ENCODE results near the gene TMEM150C. TPM values are rescaled to one million over a fixed set of nuclear protein-coding genes. Genes with fewer than 3 reads are reported as not detected.

The TMEM150C gene
- total RNA-seq, 1 donor from 2014 or later: 0.95 TPM

- H4K20me1 ChIP-seq (ENCODE audit: insufficient read depth, low read length): no peaks in the 10 kb centered on the region
- no peak overlapping the region for H3K9ac ChIP-seq (ENCODE audit: low read length)
- Mint-ChIP-seq H3K4me1 (ENCODE audit: low read depth, unreplicated experiment) (peaks cover 10% of the 10 kb centered on the region), H3K4me3 (ENCODE audit: unreplicated experiment) (no peak overlapping the region), H3K36me3 (ENCODE audit: low read depth, unreplicated experiment) (no peaks in the 10 kb centered on the region), H3K9me3 (ENCODE audit: unreplicated experiment) (no peaks in the 10 kb centered on the region), H3K27ac (ENCODE audit: unreplicated experiment) (no peak overlapping the region), H3K27me3 (ENCODE audit: low read depth, unreplicated experiment) (no peaks in the 10 kb centered on the region)
- H3K27ac ChIP-seq (ENCODE audit: low read depth, low read length): no peak overlapping the region
- DNase-seq (ENCODE audit: low read depth) (no peak), FAIRE-seq (no peak)
- H2AFZ ChIP-seq (ENCODE audit: low read depth, low read length): no peak overlapping the region
- no peak overlapping the region for H3K4me2 ChIP-seq (ENCODE audit: low read length)
- H3K36me3 ChIP-seq (ENCODE audit: insufficient read depth, low read length): no peaks in the 10 kb centered on the region
- no peaks in the 10 kb centered on the region for H3K9me3 ChIP-seq (ENCODE audit: insufficient read depth, low read depth, low read length)
- TF ChIP-seq EZH2 (IDR thresholded peaks at IDR 0.05; ENCODE audit: insufficient read depth, low read length): no peak
- no peak for TF ChIP-seq CTCF (IDR thresholded peaks at IDR 0.05; ENCODE audit: insufficient read depth, low read depth, low read length)
- no peaks in the 10 kb centered on the region for H3K79me2 ChIP-seq (ENCODE audit: insufficient read depth, low read length)
- no peaks in the 10 kb centered on the region for H3K27me3 ChIP-seq (ENCODE audit: insufficient read depth, low read length)
- no peak overlapping the region for H3K4me3 ChIP-seq (ENCODE audit: insufficient read depth, low read depth, low read length)
- H3K4me1 ChIP-seq (ENCODE audit: insufficient read depth, low read length): no peaks in the 10 kb centered on the region
Measured at GRCh38 chr4:82491251-82491960, 70.4 kb downstream of the TMEM150C start.

GRCh38 chr4:82489987-82490386 lies 71.8 kb downstream of the TMEM150C start:
- Histone ChIP-seq H3K36me3 (ENCODE audit: insufficient read depth, low read length) (no peaks in the 10 kb centered on the region), H3K9ac (ENCODE audit: low read length) (no peak overlapping the region), H3K79me2 (ENCODE audit: insufficient read depth, low read length) (no peaks in the 10 kb centered on the region), H4K20me1 (ENCODE audit: insufficient read depth, low read length) (no peaks in the 10 kb centered on the region), H3K4me2 (ENCODE audit: low read length) (no peak overlapping the region), H3K9me3 (ENCODE audit: insufficient read depth, low read depth, low read length) (no peaks in the 10 kb centered on the region), H2AFZ (ENCODE audit: low read depth, low read length) (no peak overlapping the region), H3K4me1 (ENCODE audit: insufficient read depth, low read length) (no peaks in the 10 kb centered on the region), H3K27ac (ENCODE audit: low read depth, low read length) (no peak overlapping the region), H3K4me3 (ENCODE audit: insufficient read depth, low read depth, low read length) (no peak overlapping the region), H3K27me3 (ENCODE audit: insufficient read depth, low read length) (no peaks in the 10 kb centered on the region)
- H3K9me3 Mint-ChIP-seq (ENCODE audit: unreplicated experiment): no peaks in the 10 kb centered on the region
- FAIRE-seq (no peak), DNase-seq (ENCODE audit: low read depth) (no peak)
- H3K27me3 Mint-ChIP-seq (ENCODE audit: low read depth, unreplicated experiment): no peaks in the 10 kb centered on the region
- no peak overlapping the region for H3K27ac Mint-ChIP-seq (ENCODE audit: unreplicated experiment)
- TF ChIP-seq EZH2 (IDR thresholded peaks at IDR 0.05; ENCODE audit: insufficient read depth, low read length) (no peak), CTCF (IDR thresholded peaks at IDR 0.05; ENCODE audit: insufficient read depth, low read depth, low read length) (no peak)
- H3K4me1 Mint-ChIP-seq (ENCODE audit: low read depth, unreplicated experiment): peaks cover 10% of the 10 kb centered on the region
- no peak overlapping the region for H3K4me3 Mint-ChIP-seq (ENCODE audit: unreplicated experiment)
- H3K36me3 Mint-ChIP-seq (ENCODE audit: low read depth, unreplicated experiment): no peaks in the 10 kb centered on the region

GRCh38 chr4:82489076-82489475 lies 72.7 kb downstream of the TMEM150C start:
- no peak overlapping the region for H3K4me3 ChIP-seq (ENCODE audit: insufficient read depth, low read depth, low read length)
- H4K20me1 ChIP-seq (ENCODE audit: insufficient read depth, low read length): no peaks in the 10 kb centered on the region
- H3K4me2 ChIP-seq (ENCODE audit: low read length): no peak overlapping the region
- DNase-seq (ENCODE audit: low read depth): no peak
- no peak overlapping the region for H2AFZ ChIP-seq (ENCODE audit: low read depth, low read length)
- H3K4me1 Mint-ChIP-seq (ENCODE audit: low read depth, unreplicated experiment): peaks cover 8% of the 10 kb centered on the region
- H3K79me2 ChIP-seq (ENCODE audit: insufficient read depth, low read length): no peaks in the 10 kb centered on the region
- FAIRE-seq: no peak
- H3K36me3 Mint-ChIP-seq (ENCODE audit: low read depth, unreplicated experiment): no peaks in the 10 kb centered on the region
- H3K27ac Mint-ChIP-seq (ENCODE audit: unreplicated experiment): no peak overlapping the region
- H3K27me3 ChIP-seq (ENCODE audit: insufficient read depth, low read length): no peaks in the 10 kb centered on the region
- no peak overlapping the region for H3K9ac ChIP-seq (ENCODE audit: low read length)
- H3K27me3 Mint-ChIP-seq (ENCODE audit: low read depth, unreplicated experiment): no peaks in the 10 kb centered on the region
- no peak overlapping the region for H3K4me3 Mint-ChIP-seq (ENCODE audit: unreplicated experiment)
- TF ChIP-seq CTCF (IDR thresholded peaks at IDR 0.05; ENCODE audit: insufficient read depth, low read depth, low read length) (no peak), EZH2 (IDR thresholded peaks at IDR 0.05; ENCODE audit: insufficient read depth, low read length) (no peak)
- no peaks in the 10 kb centered on the region for H3K9me3 ChIP-seq (ENCODE audit: insufficient read depth, low read depth, low read length)
- H3K9me3 Mint-ChIP-seq (ENCODE audit: unreplicated experiment): no peaks in the 10 kb centered on the region
- no peaks in the 10 kb centered on the region for H3K4me1 ChIP-seq (ENCODE audit: insufficient read depth, low read length)
- no peaks in the 10 kb centered on the region for H3K36me3 ChIP-seq (ENCODE audit: insufficient read depth, low read length)
- no peak overlapping the region for H3K27ac ChIP-seq (ENCODE audit: low read depth, low read length)
